ENCODE data around the gene EFCAB9.

The EFCAB9 gene

DNA sequence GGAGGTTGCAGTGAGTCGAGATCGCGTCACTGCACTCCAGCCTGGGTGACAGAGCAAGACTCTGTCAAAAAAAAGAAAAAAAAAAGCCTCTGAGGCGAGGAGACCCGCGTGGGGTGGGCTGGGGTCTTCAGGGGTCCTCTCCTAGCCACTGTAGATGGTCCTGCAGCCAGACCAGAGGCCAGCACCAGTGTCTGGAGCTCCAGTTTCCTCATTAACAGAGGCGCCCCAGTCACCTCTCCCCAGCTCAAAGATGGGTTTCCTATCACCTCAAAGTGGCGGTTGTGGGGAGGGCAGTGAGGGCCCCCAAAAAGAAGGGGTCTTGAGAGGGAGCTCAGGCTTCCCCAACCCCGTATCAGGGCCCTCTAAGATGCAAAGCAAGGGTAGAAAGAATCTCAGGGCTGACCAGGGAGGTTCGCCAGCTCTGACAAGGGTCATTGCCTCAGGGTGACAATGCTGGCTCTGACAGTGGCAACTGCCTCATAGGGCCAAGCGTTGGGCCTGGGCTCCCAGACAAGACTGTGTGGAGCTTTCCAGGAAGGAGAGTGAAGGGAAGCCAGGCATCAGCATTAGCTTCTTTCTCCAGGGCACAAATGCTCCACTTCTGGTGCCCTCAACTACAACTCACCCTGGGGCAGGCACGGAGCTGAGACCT lies 20.9 kb upstream of the EFCAB9 start:
- Mint-ChIP-seq H3K27ac (peak overlapping the region; percentile 99), H3K36me3 (ENCODE audit: low read depth) (peaks cover 81% of the 10 kb centered on the region), H3K9me3 (no peaks in the 10 kb centered on the region), H3K27me3 (ENCODE audit: low read depth) (no peaks in the 10 kb centered on the region), H3K4me1 (ENCODE audit: low read depth) (peaks cover 79% of the 10 kb centered on the region), H3K4me3 (peak overlapping the region; percentile 95)
- no peak for DNase-seq (ENCODE audit: low spot score)

DNA sequence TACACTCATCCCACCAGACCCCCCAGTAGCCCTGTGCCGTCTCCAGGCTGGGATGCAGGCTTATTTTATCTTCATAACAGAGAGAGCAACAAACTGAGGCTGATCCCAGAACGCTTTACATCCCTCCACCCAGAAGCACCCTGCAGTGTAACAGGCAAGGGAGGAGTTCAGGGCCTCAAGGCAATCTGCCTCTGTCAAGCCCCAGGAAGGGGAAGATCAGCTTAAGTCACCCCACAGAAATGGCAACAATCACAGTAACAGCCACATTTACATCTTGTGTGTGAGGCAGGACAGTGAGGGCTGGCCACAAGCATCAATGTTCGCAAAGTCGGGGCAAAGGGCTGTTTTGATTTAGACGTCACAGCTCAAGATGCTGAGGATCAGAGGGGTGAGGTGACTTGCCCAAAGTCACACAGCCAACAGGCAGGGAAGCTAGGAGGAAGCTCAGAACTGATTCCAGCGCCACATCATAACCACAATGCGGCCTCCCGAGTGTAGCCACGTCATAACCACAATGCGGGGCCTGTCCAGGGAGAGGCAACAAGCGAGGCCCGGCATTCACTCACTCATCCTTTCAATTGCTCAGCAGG lies 20.3 kb upstream of the EFCAB9 start:
- peak overlapping the region; percentile 99 for H3K27ac Mint-ChIP-seq
- DNase-seq (ENCODE audit: low spot score): peak; percentile 82
- H3K4me3 Mint-ChIP-seq: peak overlapping the region; percentile 95
- peaks cover 85% of the 10 kb centered on the region for H3K36me3 Mint-ChIP-seq (ENCODE audit: low read depth)
- H3K9me3 Mint-ChIP-seq: no peaks in the 10 kb centered on the region
- no peaks in the 10 kb centered on the region for H3K27me3 Mint-ChIP-seq (ENCODE audit: low read depth)
- H3K4me1 Mint-ChIP-seq (ENCODE audit: low read depth): peaks cover 83% of the 10 kb centered on the region

DNA sequence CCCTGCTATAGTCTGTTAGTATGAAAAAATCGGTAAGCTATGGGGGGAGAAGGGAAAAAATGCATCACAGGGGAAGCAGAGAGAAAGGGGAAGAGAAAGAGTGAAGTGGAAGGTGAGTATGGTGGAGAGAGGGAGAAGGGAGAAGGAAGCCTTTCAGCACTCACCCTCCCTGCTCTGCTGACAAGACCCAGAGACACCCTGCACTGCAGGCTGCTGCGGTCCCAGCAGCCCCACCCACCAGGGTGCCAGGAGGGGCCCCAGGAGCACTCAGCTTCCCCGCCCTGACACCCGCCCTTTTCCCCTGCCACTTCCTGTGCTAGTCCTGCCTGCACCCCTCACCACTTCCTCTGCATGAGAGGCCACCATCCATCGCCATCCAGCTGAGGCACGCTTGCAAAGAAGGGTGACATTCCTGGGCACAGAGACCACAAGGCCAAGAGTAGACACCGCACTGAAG lies 18.7 kb upstream of the EFCAB9 start:
- H3K36me3 Mint-ChIP-seq (ENCODE audit: low read depth): peaks cover 81% of the 10 kb centered on the region
- peak overlapping the region; percentile 99 for H3K27ac Mint-ChIP-seq
- DNase-seq (ENCODE audit: low spot score): peak; percentile 79
- no peaks in the 10 kb centered on the region for H3K27me3 Mint-ChIP-seq (ENCODE audit: low read depth)
- peak overlapping the region; percentile 95 for H3K4me3 Mint-ChIP-seq
- peaks cover 82% of the 10 kb centered on the region for H3K4me1 Mint-ChIP-seq (ENCODE audit: low read depth)
- H3K9me3 Mint-ChIP-seq: no peaks in the 10 kb centered on the region

DNA sequence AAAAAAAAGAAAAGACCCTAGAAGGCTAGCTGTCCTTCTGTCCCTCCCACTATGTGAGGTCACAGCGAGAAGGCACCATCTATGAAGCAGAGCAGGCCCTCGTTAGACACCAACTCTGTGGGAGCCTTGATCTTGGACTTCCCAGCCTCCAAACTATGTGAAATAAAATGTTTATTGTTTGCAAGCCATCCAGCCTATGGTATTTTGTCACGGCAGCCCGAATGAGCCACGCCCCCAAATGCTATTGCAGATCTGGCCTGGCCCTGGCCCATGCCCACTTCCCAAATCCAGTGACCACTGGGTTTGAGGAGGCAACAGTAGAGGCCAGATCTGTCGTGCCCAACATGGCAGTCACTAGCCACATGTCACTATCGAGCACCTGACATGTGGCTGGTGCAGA lies 16.8 kb upstream of the EFCAB9 start:
- H3K36me3 Mint-ChIP-seq (ENCODE audit: low read depth): peaks cover 74% of the 10 kb centered on the region

DNA sequence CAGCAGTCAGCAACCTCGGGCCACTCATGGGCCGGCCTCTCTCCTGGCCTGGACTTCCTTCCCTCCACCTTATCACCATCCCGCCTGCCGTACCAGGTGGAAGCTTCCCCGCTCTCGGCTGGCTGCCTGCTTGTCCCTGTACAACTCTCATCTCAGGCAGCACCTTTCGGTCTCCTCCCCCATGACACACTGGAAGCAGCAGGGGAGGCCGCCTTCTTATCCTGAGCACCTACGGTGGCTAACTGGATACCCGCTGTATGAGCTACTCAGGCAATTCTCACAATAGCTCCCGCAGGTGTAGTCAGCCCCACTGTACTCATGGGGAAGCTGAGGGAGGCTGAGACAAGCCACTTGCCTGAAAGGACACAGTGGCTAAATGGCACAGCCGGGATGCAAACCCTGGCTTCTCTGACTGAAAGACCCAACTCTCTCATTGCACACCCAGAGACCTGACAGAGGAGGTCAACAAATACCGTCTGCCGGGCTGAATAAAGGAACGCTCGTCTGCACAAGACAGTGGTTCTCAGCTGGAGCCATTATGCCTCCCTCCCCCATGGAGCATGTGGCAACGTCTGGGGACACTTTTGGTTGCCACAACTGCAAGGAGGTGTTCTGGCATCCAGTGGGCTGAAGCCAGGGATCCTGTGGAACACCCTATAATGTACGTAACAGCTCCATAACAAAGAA lies 15.5 kb upstream of the EFCAB9 start:
- Mint-ChIP-seq H3K9me3 (no peaks in the 10 kb centered on the region), H3K4me3 (peak overlapping the region; percentile 95), H3K4me1 (ENCODE audit: low read depth) (peaks cover 72% of the 10 kb centered on the region), H3K27ac (peak overlapping the region; percentile 99), H3K27me3 (ENCODE audit: low read depth) (no peaks in the 10 kb centered on the region), H3K36me3 (ENCODE audit: low read depth) (peaks cover 77% of the 10 kb centered on the region)
- DNase-seq (ENCODE audit: low spot score): peak; percentile 54

More for the DNA sequence above, 16.8 kb upstream of the EFCAB9 start:
- peak overlapping the region; percentile 99 for H3K27ac Mint-ChIP-seq
- H3K9me3 Mint-ChIP-seq: no peaks in the 10 kb centered on the region
- DNase-seq (ENCODE audit: low spot score): no peak
- H3K4me1 Mint-ChIP-seq (ENCODE audit: low read depth): peaks cover 77% of the 10 kb centered on the region
- no peaks in the 10 kb centered on the region for H3K27me3 Mint-ChIP-seq (ENCODE audit: low read depth)
- H3K4me3 Mint-ChIP-seq: peak overlapping the region; percentile 95

DNA sequence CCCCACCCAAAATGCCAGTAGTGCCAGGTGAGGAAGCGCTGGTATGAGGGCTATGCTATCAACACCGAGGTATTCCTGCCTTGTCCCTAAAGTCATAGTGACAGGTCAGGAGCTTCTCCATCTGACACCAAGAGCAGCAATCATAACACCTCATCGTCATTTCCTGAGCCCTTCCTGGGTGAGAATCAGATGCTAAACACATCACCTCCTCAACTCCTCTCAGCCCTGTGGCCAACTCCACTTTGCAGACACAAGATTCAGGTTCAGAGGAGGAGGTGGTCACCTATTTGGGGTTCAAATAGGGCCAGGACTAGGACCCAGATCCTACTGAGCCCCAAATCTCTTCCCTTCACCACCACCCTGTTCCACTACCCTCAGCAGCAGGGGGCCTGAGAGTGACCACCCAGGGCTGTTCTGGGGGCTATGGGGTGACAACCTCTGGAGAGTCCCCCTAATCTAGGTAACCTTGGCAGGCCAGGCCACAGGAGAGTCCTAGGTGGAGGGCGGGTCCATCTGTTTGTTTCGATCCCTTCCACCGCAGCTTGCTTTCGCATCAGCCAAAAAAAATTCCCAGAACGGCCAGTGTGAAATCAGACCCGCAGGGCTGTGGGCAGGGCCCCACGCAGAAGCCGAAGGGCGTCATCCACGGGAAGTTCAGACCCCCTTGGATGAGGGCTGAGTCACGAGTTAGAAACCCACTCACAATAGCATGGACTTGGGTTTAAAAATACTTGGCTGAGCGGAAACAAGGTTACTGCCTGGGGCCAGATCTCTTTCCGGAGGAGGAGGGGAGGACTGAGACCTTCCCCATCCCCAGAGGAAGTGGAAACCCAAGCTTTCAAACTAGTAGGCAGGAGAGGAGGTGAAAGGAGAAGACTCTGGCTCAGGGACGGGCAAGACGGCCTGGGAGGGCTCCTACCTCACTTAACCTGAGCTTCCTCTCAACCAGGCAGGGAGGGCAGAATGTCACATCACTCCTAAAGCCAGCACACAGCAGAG lies 14.7 kb upstream of the EFCAB9 start:
- Mint-ChIP-seq H3K4me3 (peak overlapping the region; percentile 95), H3K4me1 (ENCODE audit: low read depth) (peaks cover 69% of the 10 kb centered on the region), H3K27me3 (ENCODE audit: low read depth) (no peaks in the 10 kb centered on the region), H3K9me3 (no peaks in the 10 kb centered on the region), H3K36me3 (ENCODE audit: low read depth) (peaks cover 78% of the 10 kb centered on the region), H3K27ac (peak overlapping the region; percentile 99)
- DNase-seq (ENCODE audit: low spot score): peak; percentile 69

DNA sequence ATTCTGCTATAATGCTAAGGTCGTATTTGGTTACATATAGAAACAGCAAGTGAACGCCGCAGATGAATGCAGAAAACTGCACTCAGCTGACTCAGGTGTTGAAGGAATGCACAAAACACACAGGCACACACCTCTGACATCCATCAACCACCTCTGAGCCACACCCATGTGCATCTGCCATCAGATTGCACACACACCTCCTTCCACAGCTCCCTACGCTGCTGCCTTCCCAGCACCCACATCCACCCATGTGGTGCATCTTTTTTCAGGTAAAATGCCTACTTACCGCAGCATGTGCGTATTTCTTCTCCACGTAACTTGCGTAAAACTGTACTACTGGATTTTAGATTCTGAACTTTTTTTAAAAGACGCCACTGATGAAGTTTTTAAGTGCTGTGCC lies 13.0 kb upstream of the EFCAB9 start:
- peak overlapping the region; percentile 95 for H3K4me3 Mint-ChIP-seq
- peak overlapping the region; percentile 79 for H3K27ac Mint-ChIP-seq
- peaks cover 78% of the 10 kb centered on the region for H3K36me3 Mint-ChIP-seq (ENCODE audit: low read depth)
- peaks cover 65% of the 10 kb centered on the region for H3K4me1 Mint-ChIP-seq (ENCODE audit: low read depth)
- H3K9me3 Mint-ChIP-seq: no peaks in the 10 kb centered on the region
- no peak for DNase-seq (ENCODE audit: low spot score)
- no peaks in the 10 kb centered on the region for H3K27me3 Mint-ChIP-seq (ENCODE audit: low read depth)

DNA sequence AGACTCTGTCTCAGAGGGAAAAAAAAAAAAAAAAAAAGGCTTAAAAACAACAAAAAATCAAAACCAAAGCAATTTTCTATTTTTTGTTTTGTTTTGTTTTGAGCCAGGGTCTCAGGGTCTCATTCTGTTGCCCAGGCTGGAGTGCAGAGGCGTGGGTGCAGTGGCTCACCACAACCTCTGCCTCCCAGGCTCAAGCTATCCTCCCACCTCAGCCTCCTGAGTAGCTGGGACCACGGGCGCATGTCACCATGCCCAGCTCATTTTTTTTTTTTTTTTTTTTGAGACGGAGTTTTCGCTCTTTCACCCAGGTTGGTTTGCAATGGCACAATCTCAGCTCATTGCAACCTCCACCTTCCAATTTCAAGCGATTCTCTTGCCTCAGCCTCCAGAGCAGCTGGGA lies 11.7 kb upstream of the EFCAB9 start:
- peak overlapping the region; percentile 15 for H3K4me3 Mint-ChIP-seq
- H3K36me3 Mint-ChIP-seq (ENCODE audit: low read depth): peaks cover 79% of the 10 kb centered on the region
- H3K27ac Mint-ChIP-seq: peak overlapping the region; percentile 45

DNA sequence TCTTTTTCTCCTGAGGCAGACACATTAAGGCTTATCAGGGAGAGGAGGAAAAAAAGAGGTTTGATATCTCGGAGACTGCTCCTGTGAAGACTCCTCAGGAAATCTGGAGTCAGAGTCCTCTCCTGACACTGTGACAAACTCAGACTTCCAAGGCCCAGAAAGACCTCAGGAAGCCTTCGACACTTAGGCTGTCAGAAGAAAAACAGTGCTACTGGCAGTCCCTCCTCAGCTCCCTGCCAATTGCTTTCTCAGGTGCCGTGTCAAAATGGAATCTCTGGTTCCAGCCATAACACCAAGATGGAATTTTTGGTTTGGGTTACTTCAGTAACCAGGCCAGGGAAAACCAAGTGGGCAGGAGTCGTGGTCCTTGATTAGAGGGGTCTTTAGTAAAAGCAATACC lies 10.1 kb upstream of the EFCAB9 start:
- H3K36me3 Mint-ChIP-seq (ENCODE audit: low read depth): peaks cover 66% of the 10 kb centered on the region
- H3K4me3 Mint-ChIP-seq: peak overlapping the region; percentile 99
- peaks cover 40% of the 10 kb centered on the region for H3K4me1 Mint-ChIP-seq (ENCODE audit: low read depth)
- H3K27ac Mint-ChIP-seq: peak overlapping the region; percentile 88
- no peak for DNase-seq (ENCODE audit: low spot score)
- no peaks in the 10 kb centered on the region for H3K27me3 Mint-ChIP-seq (ENCODE audit: low read depth)
- no peaks in the 10 kb centered on the region for H3K9me3 Mint-ChIP-seq

More for the DNA sequence above, 11.7 kb upstream of the EFCAB9 start:
- no peaks in the 10 kb centered on the region for H3K9me3 Mint-ChIP-seq
- no peaks in the 10 kb centered on the region for H3K27me3 Mint-ChIP-seq (ENCODE audit: low read depth)
- no peak for DNase-seq (ENCODE audit: low spot score)
- peaks cover 52% of the 10 kb centered on the region for H3K4me1 Mint-ChIP-seq (ENCODE audit: low read depth)

DNA sequence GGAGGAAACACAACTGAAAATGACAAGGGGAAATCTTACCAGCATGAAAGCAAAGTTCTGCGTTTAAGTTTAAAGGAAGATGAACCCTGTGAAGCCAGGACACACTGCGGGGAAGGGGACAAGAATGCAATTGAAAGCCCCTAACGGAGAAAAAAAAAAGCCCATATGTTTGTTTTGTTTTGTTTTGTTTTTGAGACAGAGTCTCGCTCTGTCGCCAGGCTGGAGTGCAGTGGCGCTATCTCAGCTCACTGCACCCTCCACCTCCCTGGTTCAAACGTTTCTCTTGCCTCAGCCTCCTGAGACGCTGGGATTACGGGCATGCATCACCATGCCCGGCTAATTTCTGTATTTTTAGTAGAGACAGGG lies 8.9 kb upstream of the EFCAB9 start:
- peak overlapping the region; percentile 99 for H3K4me3 Mint-ChIP-seq
- H3K36me3 Mint-ChIP-seq (ENCODE audit: low read depth): peaks cover 57% of the 10 kb centered on the region
- H3K9me3 Mint-ChIP-seq: no peaks in the 10 kb centered on the region
- H3K27me3 Mint-ChIP-seq (ENCODE audit: low read depth): peaks cover 6% of the 10 kb centered on the region
- peaks cover 34% of the 10 kb centered on the region for H3K4me1 Mint-ChIP-seq (ENCODE audit: low read depth)
- H3K27ac Mint-ChIP-seq: peak overlapping the region; percentile 93
- no peak for DNase-seq (ENCODE audit: low spot score)

DNA sequence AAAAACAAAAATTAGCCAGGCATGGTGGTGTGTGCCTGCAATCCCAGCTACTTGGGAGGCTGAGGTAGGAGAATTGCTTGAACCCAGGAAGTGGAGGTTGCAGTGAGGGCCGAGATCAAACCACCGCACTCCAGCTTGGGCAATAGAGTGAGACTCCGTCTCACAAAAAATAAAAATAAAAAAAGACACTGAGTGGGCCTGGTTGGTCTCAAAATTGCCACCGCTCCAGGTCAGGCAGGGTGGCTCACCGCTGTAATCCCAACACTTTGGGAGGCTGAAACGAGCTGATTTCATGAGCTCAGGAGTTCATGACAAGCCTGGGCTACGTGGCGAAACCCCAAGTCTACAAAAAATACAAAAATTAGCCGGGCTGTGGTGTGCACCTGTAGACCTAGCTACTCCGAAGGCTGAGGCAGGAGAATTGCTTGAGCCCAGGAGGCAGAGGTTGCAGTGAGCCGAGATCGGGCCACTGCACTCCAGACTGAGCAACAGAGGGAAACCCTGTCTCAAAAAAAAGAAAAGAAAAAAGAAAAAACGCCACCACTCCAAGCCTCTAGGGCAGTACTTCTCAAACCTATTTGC lies 7.8 kb upstream of the EFCAB9 start:
- peaks cover 51% of the 10 kb centered on the region for H3K36me3 Mint-ChIP-seq (ENCODE audit: low read depth)
- H3K4me1 Mint-ChIP-seq (ENCODE audit: low read depth): peaks cover 28% of the 10 kb centered on the region
- H3K27me3 Mint-ChIP-seq (ENCODE audit: low read depth): peaks cover 6% of the 10 kb centered on the region
- H3K9me3 Mint-ChIP-seq: no peaks in the 10 kb centered on the region
- peak overlapping the region; percentile 93 for H3K27ac Mint-ChIP-seq
- peak overlapping the region; percentile 99 for H3K4me3 Mint-ChIP-seq
- no peak for DNase-seq (ENCODE audit: low spot score)

DNA sequence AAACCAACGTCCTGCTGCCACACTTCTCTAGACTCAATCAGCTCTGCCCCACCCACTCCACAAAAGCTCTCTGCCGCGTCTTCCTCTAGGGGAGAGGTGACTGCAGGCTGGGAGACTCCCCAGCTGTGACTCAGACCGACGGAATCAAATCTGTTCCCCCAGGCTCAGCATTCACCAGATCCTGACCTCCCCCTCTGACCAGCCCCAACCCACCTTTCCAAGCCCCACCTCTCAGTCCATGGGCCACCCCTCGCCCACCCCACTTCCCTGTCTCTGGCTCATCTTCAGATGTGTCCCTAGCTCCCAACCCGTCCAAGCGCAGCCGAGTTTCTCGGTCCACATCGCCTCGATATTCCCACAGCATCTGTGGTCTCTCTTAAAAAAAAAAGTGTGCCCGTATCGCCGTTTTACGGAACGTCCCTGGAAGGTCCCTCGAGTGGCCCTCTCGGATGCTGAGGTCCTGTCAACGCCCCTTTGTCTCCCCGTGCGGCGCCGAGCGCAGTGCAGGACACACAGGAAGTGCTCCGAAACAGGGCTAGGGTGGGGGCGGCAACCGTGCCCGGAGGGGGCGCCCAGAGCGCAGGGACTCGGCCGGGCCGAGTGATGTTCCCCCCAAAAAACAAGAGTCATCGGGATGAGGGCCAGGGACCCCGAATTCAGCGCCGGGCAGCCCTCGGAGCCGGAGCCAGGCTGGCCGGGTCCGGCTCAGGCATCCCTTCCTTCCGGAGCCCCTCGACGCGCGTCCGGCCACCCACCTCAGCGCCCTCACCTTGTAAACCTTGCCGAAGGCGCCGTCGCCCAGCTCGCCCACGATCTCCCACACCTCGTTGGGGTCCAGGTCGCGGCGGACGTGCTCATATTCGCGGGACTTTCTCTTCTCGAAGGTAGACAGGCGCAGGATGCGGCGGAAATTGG lies 6.6 kb upstream of the EFCAB9 start:
- H3K27me3 Mint-ChIP-seq (ENCODE audit: low read depth): peaks cover 6% of the 10 kb centered on the region
- H3K9me3 Mint-ChIP-seq: no peaks in the 10 kb centered on the region
- DNase-seq (ENCODE audit: low spot score): peak; percentile 74
- peaks cover 48% of the 10 kb centered on the region for H3K36me3 Mint-ChIP-seq (ENCODE audit: low read depth)
- peaks cover 25% of the 10 kb centered on the region for H3K4me1 Mint-ChIP-seq (ENCODE audit: low read depth)
- H3K27ac Mint-ChIP-seq: peak overlapping the region; percentile 93
- H3K4me3 Mint-ChIP-seq: peak overlapping the region; percentile 99

Data from T-helper 2 cell treated with Interferon-gamma antibody and Interleukin-4, amounts not matched to agents 5 μg/mL and 100 μg/mL, for 36 hours (primary cell).